DND-41 (cell line): ENCODE measurements around the gene VPS37C.

Source experiments
- CTCF ChIP-seq: IDR thresholded peaks from 2 replicates; pipeline ENCODE4 v1.5.1; 2012; ENCODE audit warnings: borderline replicate concordance, low read length, moderate library complexity, mild to moderate bottlenecking; ENCODE audit not compliant: poor library complexity, severe bottlenecking; ENCODE audit errors: extremely low read depth
- EZH2 ChIP-seq: IDR thresholded peaks from 3 replicates; pipeline ENCODE4 v1.6.1; 2012; ENCODE audit warnings: borderline replicate concordance, low read depth, mild to moderate bottlenecking, moderate library complexity, low read length, inconsistent platforms; ENCODE audit not compliant: severe bottlenecking

GRCh38 chr11:61092908-61093763 is 68.1 kb downstream of the VPS37C start:
- no peak for TF ChIP-seq CTCF
- no peak for TF ChIP-seq EZH2
